SK-N-SH (cell line): ENCODE data around the gene ZFAND6.

Experiments
- CTCF ChIP-seq: fragments of 200-600 bp; sonication (generic); IDR thresholded peaks from 2 replicates; pipeline ENCODE4 v1.6.1; 2017; ENCODE audit warnings: antibody characterized with exemption, mild to moderate bottlenecking, moderate library complexity
- EZH2phosphoT487 ChIP-seq: fragments of 200-600 bp; sonication (generic); IDR thresholded peaks from 2 replicates; pipeline ENCODE4 v1.6.1; 2017; ENCODE audit warnings: low read depth, mixed run types, mild to moderate bottlenecking, antibody characterized with exemption, moderate library complexity, borderline replicate concordance
- FOXJ3 ChIP-seq: sonication (generic); formaldehyde crosslinking; IDR thresholded peaks from 2 replicates; pipeline ENCODE4 v1.5.1; 2020; ENCODE audit warnings: mild to moderate bottlenecking, missing genetic modification reagents
- FOXM1 ChIP-seq: IDR thresholded peaks from 2 replicates; pipeline ENCODE4 v1.4.0; 2012; ENCODE audit warnings: low read depth, mild to moderate bottlenecking
- JUND ChIP-seq: IDR thresholded peaks from 2 replicates; pipeline ENCODE4 v1.4.0; 2012
- MAX ChIP-seq: IDR thresholded peaks from 2 replicates; pipeline ENCODE4 v1.4.0; 2012; ENCODE audit warnings: low read depth
- NFIC ChIP-seq: IDR thresholded peaks from 2 replicates; pipeline ENCODE4 v1.4.0; 2012; ENCODE audit warnings: borderline replicate concordance
- NRF1 ChIP-seq: IDR thresholded peaks from 2 replicates; pipeline ENCODE4 v1.6.1; 2012; ENCODE audit warnings: low read depth, mild to moderate bottlenecking, low read length
- POLR2AphosphoS5 ChIP-seq: IDR thresholded peaks from 2 replicates; pipeline ENCODE4 v1.6.1; 2012; ENCODE audit warnings: low read depth, low read length
- RAD21 ChIP-seq: IDR thresholded peaks from 2 replicates; pipeline ENCODE4 v1.6.1; 2012; ENCODE audit warnings: mild to moderate bottlenecking, low read length
- SIN3A ChIP-seq: IDR thresholded peaks from 2 replicates; pipeline ENCODE4 v1.6.1; 2012; ENCODE audit warnings: low read depth, mild to moderate bottlenecking, low read length, moderate library complexity, borderline replicate concordance
- TCF12 ChIP-seq: IDR thresholded peaks from 2 replicates; pipeline ENCODE4 v1.4.0; 2012
- USF1 ChIP-seq: IDR thresholded peaks from 2 replicates; pipeline ENCODE4 v1.4.0; 2012; ENCODE audit warnings: low read depth, borderline replicate concordance

- TF ChIP-seq EZH2phosphoT487: no peak
- TF ChIP-seq CTCF: no peak
- TF ChIP-seq RAD21: no peak
- no peak for TF ChIP-seq POLR2AphosphoS5
- TF ChIP-seq NRF1: no peak
- no peak for TF ChIP-seq FOXJ3
- TF ChIP-seq FOXM1: no peak
- TF ChIP-seq USF1: no peak
- TF ChIP-seq SIN3A: no peak
- no peak for TF ChIP-seq TCF12
- no peak for TF ChIP-seq NFIC
- no peak for TF ChIP-seq JUND
- TF ChIP-seq MAX: no peak
Observed at GRCh38 chr15:80136854-80137253, 77.4 kb downstream of the ZFAND6 start.
